Muscle of leg (tissue), 11 donors: ENCODE measurements around the gene MYH7. TPM values are rescaled to one million over a fixed set of nuclear protein-coding genes. Genes with fewer than 3 reads are reported as not detected.

Experiments
- DNase-seq: peaks from one replicate; pipeline ENCODE4 v3.0.0; 2013
- H3K27ac ChIP-seq: one replicate; pipeline ENCODE4 v1.5.1; 2013; ENCODE audit warnings: mild to moderate bottlenecking, low read length, control low read depth
- H3K27me3 ChIP-seq: one replicate; pipeline ENCODE4 v1.6.1; 2013; ENCODE audit warnings: low read length; ENCODE audit not compliant: control insufficient read depth, insufficient read depth
- H3K36me3 ChIP-seq: one replicate; pipeline ENCODE4 v1.6.1; 2013; ENCODE audit warnings: low read length; ENCODE audit not compliant: control insufficient read depth, insufficient read depth
- H3K4me1 ChIP-seq: one replicate; pipeline ENCODE4 v1.6.1; 2013; ENCODE audit warnings: low read length; ENCODE audit not compliant: control insufficient read depth, insufficient read depth
- H3K4me3 ChIP-seq: one replicate; pipeline ENCODE4 v1.5.1; 2013; ENCODE audit warnings: low read length, control low read depth
- H3K9me3 ChIP-seq: replicated peaks from 2 replicates; pipeline ENCODE4 v1.6.1; 2013; ENCODE audit warnings: low read depth, low read length; ENCODE audit not compliant: control insufficient read depth
- WGBS: methylation state at CpG from one replicate; pipeline ENCODE4 v1.1.5; 2013; ENCODE audit warnings: missing lambda C conversion rate; ENCODE audit not compliant: insufficient coverage; 5-methylcytosine and 5-hydroxymethylcytosine counted together
- polyA plus RNA-seq, 8 donors: library from polyadenylated mRNA; unstranded; fragments of 120-200 nt; gene quantifications; one replicate each; pipeline versions ENCODE4 v1.2.1 to v1.2.3, GENCODE V29; 2013; ENCODE audit warnings: inconsistent platforms in 1 of 8, low replicate concordance in 1 of 8; ENCODE audit not compliant: insufficient read length in 8 of 8, insufficient read depth in 1 of 8
- total RNA-seq: library from RNA; stranded (reverse); fragments of 120-200 nt; gene quantifications from one replicate; pipeline ENCODE4 v1.2.4, GENCODE V29; 2013

Gene MYH7
- total and polyA plus RNA-seq, 9 donors, result 124 to 948 (median 558) TPM

DNA sequence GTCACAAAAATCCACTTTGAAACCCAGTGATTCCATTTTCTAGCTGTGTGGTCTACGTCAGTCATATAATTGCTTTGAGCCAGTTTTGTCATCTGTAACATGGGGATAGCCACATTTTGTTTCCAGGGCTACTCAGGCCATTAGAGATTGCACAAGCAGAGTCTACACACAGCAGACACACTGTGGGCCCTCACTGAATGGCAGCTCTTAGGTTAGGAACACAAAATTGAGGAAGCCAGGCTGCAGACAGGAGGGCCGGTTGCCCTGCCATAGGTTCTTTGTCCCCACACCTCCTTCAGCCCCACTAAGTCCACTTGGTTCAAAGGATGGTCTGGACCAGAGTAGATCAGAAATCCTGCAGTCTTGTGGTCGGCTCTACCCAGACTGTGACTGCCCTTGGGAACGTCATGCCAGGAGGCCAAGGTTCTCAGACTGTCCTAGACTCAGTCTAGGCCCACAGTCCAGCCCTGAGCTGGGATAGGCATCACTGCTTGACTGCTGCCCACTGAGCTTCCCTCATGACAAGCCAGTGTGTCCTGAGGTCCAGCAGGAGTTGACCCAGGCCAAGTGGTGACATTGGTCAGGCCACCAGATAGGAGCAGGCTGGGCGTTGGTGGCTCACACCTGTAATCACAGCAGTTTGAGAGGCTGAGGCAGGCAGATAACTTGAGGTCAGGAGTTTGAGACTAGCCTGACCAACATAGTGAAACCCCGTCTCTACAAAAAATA lies 3.8 kb upstream of the MYH7 start:
- no peak for DNase-seq
- Histone ChIP-seq H3K36me3 (no peaks in the 10 kb centered on the region), H3K9me3 (no peaks in the 10 kb centered on the region), H3K27ac (peak overlapping the region; percentile 88), H3K4me1 (peaks cover 93% of the 10 kb centered on the region), H3K27me3 (no peaks in the 10 kb centered on the region), H3K4me3 (no peak overlapping the region)
- WGBS, result 89% methylated on average over 5 of the region's 6 CpGs

GRCh38 chr14:23438101-23438971 lies 2.9 kb upstream of the MYH7 start:
- Histone ChIP-seq H3K27me3 (no peaks in the 10 kb centered on the region), H3K4me3 (no peak overlapping the region), H3K4me1 (peaks cover 86% of the 10 kb centered on the region), H3K36me3 (no peaks in the 10 kb centered on the region), H3K27ac (peak overlapping the region; percentile 88), H3K9me3 (no peaks in the 10 kb centered on the region)
- peak; percentile 61 for DNase-seq
- 32% methylated on average over 12 of the region's 15 CpGs for WGBS

- peak; percentile 42 for DNase-seq
- Histone ChIP-seq H3K9me3 (no peaks in the 10 kb centered on the region), H3K27ac (peak overlapping the region; percentile 88), H3K4me1 (peaks cover 77% of the 10 kb centered on the region), H3K36me3 (no peaks in the 10 kb centered on the region), H3K27me3 (no peaks in the 10 kb centered on the region), H3K4me3 (no peak overlapping the region)
- 56% methylated on average over 3 of the region's 8 CpGs for WGBS
These were observed 2.0 kb upstream of the MYH7 start for GRCh38 chr14:23437133-23438100.

GRCh38 chr14:23436327-23437132 lies 1.1 kb upstream of the MYH7 start:
- Histone ChIP-seq H3K36me3 (no peaks in the 10 kb centered on the region), H3K27ac (peak overlapping the region; percentile 88), H3K4me3 (no peak overlapping the region), H3K9me3 (no peaks in the 10 kb centered on the region), H3K4me1 (peaks cover 68% of the 10 kb centered on the region), H3K27me3 (no peaks in the 10 kb centered on the region)
- DNase-seq, result peak; percentile 29
- 51% methylated on average over 5 of the region's 15 CpGs for WGBS

GRCh38 chr14:23434488-23435222 lies 805 bp downstream of the MYH7 start:
- WGBS, result 81% methylated on average over 4 of the region's 8 CpGs
- no peak for DNase-seq
- no peaks in the 10 kb centered on the region for H3K27me3 ChIP-seq
- no peaks in the 10 kb centered on the region for H3K9me3 ChIP-seq
- H3K4me1 ChIP-seq, result peaks cover 57% of the 10 kb centered on the region
- peak overlapping the region; percentile 88 for H3K27ac ChIP-seq
- peaks cover 3% of the 10 kb centered on the region for H3K36me3 ChIP-seq
- peak overlapping the region; percentile 25 for H3K4me3 ChIP-seq

DNA sequence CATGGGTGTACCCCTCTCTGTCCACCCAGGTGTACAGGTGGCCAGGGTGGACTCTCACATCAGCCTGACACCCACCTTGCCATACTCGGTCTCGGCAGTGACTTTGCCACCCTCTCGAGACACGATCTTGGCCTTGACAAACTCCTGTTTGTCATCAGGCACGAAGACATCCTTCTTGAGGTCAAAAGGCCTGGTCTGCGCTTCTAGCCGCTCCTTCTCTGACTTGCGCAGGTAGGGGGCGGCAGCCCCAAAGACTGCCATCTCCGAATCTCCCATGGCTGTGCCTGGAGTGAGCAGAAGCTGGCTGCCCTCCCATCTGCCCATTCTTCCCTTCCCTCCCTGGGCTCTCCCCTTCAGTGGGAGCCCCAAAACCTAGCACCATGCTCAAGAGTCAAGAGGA lies 2.0 kb downstream of the MYH7 start:
- Histone ChIP-seq H3K27me3 (no peaks in the 10 kb centered on the region), H3K4me1 (peaks cover 45% of the 10 kb centered on the region), H3K27ac (no peak overlapping the region), H3K9me3 (no peaks in the 10 kb centered on the region), H3K4me3 (no peak overlapping the region), H3K36me3 (peaks cover 3% of the 10 kb centered on the region)
- DNase-seq, result no peak
- WGBS, result 80% methylated on average over 10 of the region's 10 CpGs

DNA sequence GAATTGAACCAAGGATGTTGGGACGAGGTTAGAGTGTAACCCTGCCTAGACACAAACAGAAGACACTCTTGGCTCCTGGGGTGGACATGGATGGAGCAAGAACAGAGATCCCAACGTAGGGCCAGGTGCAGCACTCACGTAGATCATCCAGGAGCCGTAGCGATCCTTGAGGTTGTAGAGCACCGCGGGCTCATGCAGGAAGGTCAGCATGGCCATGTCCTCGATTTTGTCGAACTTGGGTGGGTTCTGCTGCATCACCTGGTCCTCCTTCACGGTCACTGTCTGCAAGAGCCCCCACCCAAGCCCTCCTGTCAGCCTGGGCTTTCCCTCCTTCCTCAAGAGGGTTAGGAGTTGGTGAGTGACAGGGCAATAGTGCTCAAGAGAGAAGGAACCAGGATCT lies 2.5 kb downstream of the MYH7 start:
- 82% methylated on average over 5 of the region's 10 CpGs for WGBS
- H3K4me3 ChIP-seq, result no peak overlapping the region
- H3K4me1 ChIP-seq, result peaks cover 40% of the 10 kb centered on the region
- H3K9me3 ChIP-seq, result no peaks in the 10 kb centered on the region
- H3K27me3 ChIP-seq, result no peaks in the 10 kb centered on the region
- H3K36me3 ChIP-seq, result peaks cover 3% of the 10 kb centered on the region
- DNase-seq, result no peak
- H3K27ac ChIP-seq, result no peak overlapping the region

DNA sequence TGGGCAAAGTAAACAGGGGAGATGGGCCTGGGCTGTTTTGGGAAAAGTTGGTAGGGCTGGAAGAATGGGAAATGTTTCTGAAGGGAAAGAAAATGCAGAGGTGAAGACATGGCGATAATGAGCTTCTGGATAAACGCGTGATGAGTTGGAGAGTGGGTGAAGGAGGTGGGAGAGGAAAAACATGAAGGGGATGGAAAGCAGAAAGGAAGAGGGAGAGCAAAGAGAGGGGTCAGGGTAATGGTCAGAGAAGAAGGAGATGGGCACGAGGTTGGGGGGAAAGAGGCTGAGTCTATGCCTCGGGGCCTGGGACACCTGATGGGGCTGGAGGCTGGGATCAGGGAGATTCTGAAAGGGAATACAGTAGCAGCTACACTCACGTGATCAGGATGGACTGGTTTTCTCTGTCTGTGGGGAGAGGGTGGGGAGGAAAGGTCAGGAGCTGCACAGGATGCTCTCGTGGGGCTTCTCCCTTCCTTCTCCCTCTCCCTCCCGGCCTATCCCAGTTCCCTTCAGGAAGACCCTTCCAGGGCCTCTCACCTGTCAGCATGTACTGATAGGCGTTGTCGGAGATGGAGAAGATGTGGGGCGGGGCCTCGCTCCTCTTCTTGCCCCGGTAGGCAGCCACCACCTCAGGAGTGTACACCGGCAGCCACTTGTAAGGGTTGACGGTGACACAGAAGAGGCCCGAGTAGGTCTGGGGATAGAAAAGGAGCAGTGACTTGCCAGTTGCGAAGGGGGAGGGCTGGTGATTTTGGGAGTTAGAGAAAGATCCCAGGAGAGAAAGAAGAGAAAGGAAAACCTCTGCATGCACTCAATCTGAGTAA lies 3.1 kb downstream of the MYH7 start:
- peak overlapping the region; percentile 5 for H3K4me3 ChIP-seq
- 88% methylated on average over 12 of the region's 17 CpGs for WGBS
- H3K27me3 ChIP-seq, result no peaks in the 10 kb centered on the region
- H3K4me1 ChIP-seq, result peaks cover 34% of the 10 kb centered on the region
- H3K27ac ChIP-seq, result no peak overlapping the region
- H3K9me3 ChIP-seq, result no peaks in the 10 kb centered on the region
- no peak for DNase-seq
- H3K36me3 ChIP-seq, result peaks cover 6% of the 10 kb centered on the region
